ENCODE data around the gene UBA52. TPM values are rescaled to one million over a fixed set of nuclear protein-coding genes. Genes with fewer than 3 reads are reported as not detected.
"Not testable (repeated sequence)": the region's sequence is repeated elsewhere in the genome, so short reads cannot be mapped to it uniquely, and the experiment has no call there.

Gene UBA52
- polyA plus RNA-seq (ENCODE audit: insufficient read length in 3 of 3), result 100 to 1,000 TPM; 738 to 924 (median 787) TPM
- long read RNA-seq, donor 1, transcript UBA52-209 (4 exons, 514 nt), result minor isoform, 179 of 794 reads
- long read RNA-seq, donor 1, transcript UBA52-202 (5 exons, 2,845 nt), result minor isoform, 231 of 794 reads
- long read RNA-seq, donor 1, transcript UBA52-201 (5 exons, 572 nt), result major isoform, 253 of 794 reads
- long read RNA-seq, donor 1, partial matches to known transcripts, result 60 of 794 reads
- long read RNA-seq, donor 1, other reads (novel, unspliced or antisense), result 65 of 794 reads
- long read RNA-seq, donor 2, transcript UBA52-202 (5 exons, 2,845 nt), result minor isoform, 157 of 832 reads
- long read RNA-seq, donor 2, transcript UBA52-201 (5 exons, 572 nt), result major isoform, 344 of 832 reads
- long read RNA-seq, donor 2, transcript UBA52-209 (4 exons, 514 nt), result minor isoform, 181 of 832 reads
- long read RNA-seq, donor 2, partial matches to known transcripts, result 76 of 832 reads
- long read RNA-seq, donor 2, other reads (novel, unspliced or antisense), result 68 of 832 reads
- long read RNA-seq, donor 3, transcript UBA52-206 (3 exons, 508 nt), result minor isoform, 7 of 742 reads
- long read RNA-seq, donor 3, transcript UBA52-209 (4 exons, 514 nt), result minor isoform, 174 of 742 reads
- long read RNA-seq, donor 3, transcript UBA52-201 (5 exons, 572 nt), result major isoform, 288 of 742 reads
- long read RNA-seq, donor 3, transcript UBA52-202 (5 exons, 2,845 nt), result minor isoform, 149 of 742 reads
- long read RNA-seq, donor 3, partial matches to known transcripts, result 77 of 742 reads
- long read RNA-seq, donor 3, other reads (novel, unspliced or antisense), result 41 of 742 reads
- long read RNA-seq, donor 4, transcript UBA52-209 (4 exons, 514 nt), result minor isoform, 226 of 961 reads
- long read RNA-seq, donor 4, transcript UBA52-201 (5 exons, 572 nt), result major isoform, 359 of 961 reads
- long read RNA-seq, donor 4, transcript UBA52-206 (3 exons, 508 nt), result minor isoform, 6 of 961 reads
- long read RNA-seq, donor 4, transcript UBA52-202 (5 exons, 2,845 nt), result minor isoform, 196 of 961 reads
- long read RNA-seq, donor 4, partial matches to known transcripts, result 62 of 961 reads
- long read RNA-seq, donor 4, other reads (novel, unspliced or antisense), result 108 of 961 reads
- long read RNA-seq, donor 5, transcript UBA52-202 (5 exons, 2,845 nt), result minor isoform, 96 of 542 reads
- long read RNA-seq, donor 5, transcript UBA52-209 (4 exons, 514 nt), result minor isoform, 118 of 542 reads
- long read RNA-seq, donor 5, transcript UBA52-201 (5 exons, 572 nt), result major isoform, 222 of 542 reads
- long read RNA-seq, donor 5, partial matches to known transcripts, result 57 of 542 reads
- long read RNA-seq, donor 5, other reads (novel, unspliced or antisense), result 43 of 542 reads
- long read RNA-seq, donor 6, transcript UBA52-201 (5 exons, 572 nt), result major isoform, 167 of 524 reads
- long read RNA-seq, donor 6, transcript UBA52-202 (5 exons, 2,845 nt), result minor isoform, 119 of 524 reads
- long read RNA-seq, donor 6, transcript UBA52-209 (4 exons, 514 nt), result minor isoform, 132 of 524 reads
- long read RNA-seq, donor 6, partial matches to known transcripts, result 56 of 524 reads
- long read RNA-seq, donor 6, other reads (novel, unspliced or antisense), result 45 of 524 reads
- long read RNA-seq, donor 7, transcript UBA52-202 (5 exons, 2,845 nt), result minor isoform, 187 of 988 reads
- long read RNA-seq, donor 7, transcript UBA52-209 (4 exons, 514 nt), result minor isoform, 250 of 988 reads
- long read RNA-seq, donor 7, transcript UBA52-201 (5 exons, 572 nt), result major isoform, 340 of 988 reads
- long read RNA-seq, donor 7, transcript UBA52-206 (3 exons, 508 nt), result minor isoform, 7 of 988 reads
- long read RNA-seq, donor 7, partial matches to known transcripts, result 114 of 988 reads
- long read RNA-seq, donor 7, other reads (novel, unspliced or antisense), result 81 of 988 reads
- long read RNA-seq, donor 8, transcript UBA52-202 (5 exons, 2,845 nt), result minor isoform, 83 of 382 reads
- long read RNA-seq, donor 8, transcript UBA52-209 (4 exons, 514 nt), result minor isoform, 71 of 382 reads
- long read RNA-seq, donor 8, transcript UBA52-201 (5 exons, 572 nt), result major isoform, 156 of 382 reads
- long read RNA-seq, donor 8, partial matches to known transcripts, result 35 of 382 reads
- long read RNA-seq, donor 8, other reads (novel, unspliced or antisense), result 30 of 382 reads
- long read RNA-seq, donor 9, transcript UBA52-202 (5 exons, 2,845 nt), result minor isoform, 167 of 890 reads
- long read RNA-seq, donor 9, transcript UBA52-201 (5 exons, 572 nt), result major isoform, 336 of 890 reads
- long read RNA-seq, donor 9, transcript UBA52-209 (4 exons, 514 nt), result minor isoform, 229 of 890 reads
- long read RNA-seq, donor 9, partial matches to known transcripts, result 92 of 890 reads
- long read RNA-seq, donor 9, other reads (novel, unspliced or antisense), result 54 of 890 reads
- long read RNA-seq, donor 10, transcript UBA52-201 (5 exons, 572 nt), result major isoform, 241 of 614 reads
- long read RNA-seq, donor 10, transcript UBA52-209 (4 exons, 514 nt), result minor isoform, 128 of 614 reads
- long read RNA-seq, donor 10, transcript UBA52-202 (5 exons, 2,845 nt), result minor isoform, 127 of 614 reads
- long read RNA-seq, donor 10, partial matches to known transcripts, result 75 of 614 reads
- long read RNA-seq, donor 10, other reads (novel, unspliced or antisense), result 37 of 614 reads
- long read RNA-seq, donor 11, transcript UBA52-209 (4 exons, 514 nt), result minor isoform, 132 of 573 reads
- long read RNA-seq, donor 11, transcript UBA52-202 (5 exons, 2,845 nt), result minor isoform, 109 of 573 reads
- long read RNA-seq, donor 11, transcript UBA52-201 (5 exons, 572 nt), result major isoform, 223 of 573 reads
- long read RNA-seq, donor 11, partial matches to known transcripts, result 64 of 573 reads
- long read RNA-seq, donor 11, other reads (novel, unspliced or antisense), result 40 of 573 reads
- long read RNA-seq, donor 12, transcript UBA52-201 (5 exons, 572 nt), result major isoform, 399 of 957 reads
- long read RNA-seq, donor 12, transcript UBA52-202 (5 exons, 2,845 nt), result minor isoform, 207 of 957 reads
- long read RNA-seq, donor 12, transcript UBA52-209 (4 exons, 514 nt), result minor isoform, 215 of 957 reads
- long read RNA-seq, donor 12, partial matches to known transcripts, result 70 of 957 reads
- long read RNA-seq, donor 12, other reads (novel, unspliced or antisense), result 59 of 957 reads
- long read RNA-seq, donor 13, transcript UBA52-209 (4 exons, 514 nt), result minor isoform, 98 of 507 reads
- long read RNA-seq, donor 13, transcript UBA52-202 (5 exons, 2,845 nt), result minor isoform, 109 of 507 reads
- long read RNA-seq, donor 13, transcript UBA52-201 (5 exons, 572 nt), result major isoform, 197 of 507 reads
- long read RNA-seq, donor 13, partial matches to known transcripts, result 58 of 507 reads
- long read RNA-seq, donor 13, other reads (novel, unspliced or antisense), result 40 of 507 reads
- long read RNA-seq, donor 14, result 0 reads
- long read RNA-seq, donor 15, result 0 reads
- long read RNA-seq, donor 16, transcript UBA52-202 (5 exons, 2,845 nt), result minor isoform, 155 of 942 reads
- long read RNA-seq, donor 16, transcript UBA52-209 (4 exons, 514 nt), result minor isoform, 222 of 942 reads
- long read RNA-seq, donor 16, transcript UBA52-206 (3 exons, 508 nt), result minor isoform, 5 of 942 reads
- long read RNA-seq, donor 16, transcript UBA52-201 (5 exons, 572 nt), result major isoform, 392 of 942 reads
- long read RNA-seq, donor 16, partial matches to known transcripts, result 90 of 942 reads
- long read RNA-seq, donor 16, other reads (novel, unspliced or antisense), result 72 of 942 reads

DNA sequence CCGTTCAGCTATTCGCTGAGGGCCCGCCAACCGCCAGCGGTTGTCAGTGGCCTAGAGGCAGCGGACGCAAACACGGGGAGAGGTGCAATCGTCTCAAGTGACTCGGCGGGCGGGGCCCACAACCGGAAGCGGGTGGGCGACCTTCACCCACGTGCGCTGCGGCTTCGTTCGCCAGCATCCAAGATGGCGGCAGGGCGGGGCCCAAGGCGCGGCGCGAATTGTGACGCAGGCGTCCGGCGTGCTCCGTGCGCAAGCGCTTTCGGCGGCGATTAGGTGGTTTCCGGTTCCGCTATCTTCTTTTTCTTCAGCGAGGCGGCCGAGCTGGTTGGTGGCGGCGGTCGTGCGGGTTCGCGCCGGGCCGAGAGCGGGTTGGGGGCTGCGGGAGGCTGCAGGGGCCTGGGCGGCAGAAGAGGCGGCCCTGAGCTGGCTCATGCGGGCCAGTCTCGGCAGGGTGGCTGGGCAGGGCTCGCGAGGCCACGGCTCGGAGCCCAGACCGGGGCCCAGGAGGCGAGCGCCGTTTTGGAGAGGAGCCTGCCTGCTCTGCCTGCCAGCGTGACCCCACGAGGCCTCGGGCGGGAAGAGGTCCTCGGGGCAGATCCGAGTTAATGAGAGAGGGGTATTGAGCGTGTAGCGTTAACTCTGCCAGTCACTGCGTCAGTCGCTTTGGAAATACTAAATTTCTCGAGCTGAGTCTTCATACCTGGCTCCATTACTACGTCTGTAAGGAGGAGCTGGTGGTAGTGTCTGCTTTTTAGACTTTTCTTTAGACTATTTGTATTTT, at the start of gene UBA52:
UBA52 (plus strand) TSS at position 294 of the 781 bp plus-strand sequence. CDS start 1,444 bp downstream, outside the sequence.
- DNase-seq, result peak; percentile 97

GRCh38 chr19:18522124-18522861, 49.4 kb upstream of the UBA52 start:
- peak; percentile 100 for DNase-seq

- not testable (repeated sequence) for DNase-seq
Observed at GRCh38 chr19:18522862-18523440, 48.7 kb upstream of the UBA52 start.

GRCh38 chr19:18523841-18524240, 47.8 kb upstream of the UBA52 start:
- no peak for DNase-seq

- no peak for DNase-seq
Observed at GRCh38 chr19:18526316-18526715, 45.3 kb upstream of the UBA52 start.

DNA sequence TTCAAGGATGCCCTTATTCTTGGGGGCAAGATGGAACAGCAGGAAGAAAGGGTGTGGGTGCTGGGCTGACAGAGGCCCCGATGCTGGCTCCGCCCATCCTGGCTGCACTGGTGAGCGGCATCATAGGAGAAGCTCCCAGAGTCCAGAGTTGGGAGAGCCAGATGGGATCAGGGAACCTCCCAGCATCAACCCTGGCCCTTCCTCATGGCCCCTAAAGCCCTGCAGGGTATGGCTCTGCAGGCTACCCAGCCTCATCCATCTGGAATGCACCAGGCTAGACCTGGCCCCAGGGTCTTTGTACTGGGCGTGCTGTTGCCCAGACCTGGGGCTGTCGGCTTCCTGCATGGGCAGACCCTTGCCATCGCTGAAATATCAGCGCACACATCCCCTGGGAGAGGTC, 41.9 kb upstream of the UBA52 start:
- no peak for DNase-seq

- no peak for DNase-seq
Observed at GRCh38 chr19:18531485-18531884, 40.2 kb upstream of the UBA52 start.

DNA sequence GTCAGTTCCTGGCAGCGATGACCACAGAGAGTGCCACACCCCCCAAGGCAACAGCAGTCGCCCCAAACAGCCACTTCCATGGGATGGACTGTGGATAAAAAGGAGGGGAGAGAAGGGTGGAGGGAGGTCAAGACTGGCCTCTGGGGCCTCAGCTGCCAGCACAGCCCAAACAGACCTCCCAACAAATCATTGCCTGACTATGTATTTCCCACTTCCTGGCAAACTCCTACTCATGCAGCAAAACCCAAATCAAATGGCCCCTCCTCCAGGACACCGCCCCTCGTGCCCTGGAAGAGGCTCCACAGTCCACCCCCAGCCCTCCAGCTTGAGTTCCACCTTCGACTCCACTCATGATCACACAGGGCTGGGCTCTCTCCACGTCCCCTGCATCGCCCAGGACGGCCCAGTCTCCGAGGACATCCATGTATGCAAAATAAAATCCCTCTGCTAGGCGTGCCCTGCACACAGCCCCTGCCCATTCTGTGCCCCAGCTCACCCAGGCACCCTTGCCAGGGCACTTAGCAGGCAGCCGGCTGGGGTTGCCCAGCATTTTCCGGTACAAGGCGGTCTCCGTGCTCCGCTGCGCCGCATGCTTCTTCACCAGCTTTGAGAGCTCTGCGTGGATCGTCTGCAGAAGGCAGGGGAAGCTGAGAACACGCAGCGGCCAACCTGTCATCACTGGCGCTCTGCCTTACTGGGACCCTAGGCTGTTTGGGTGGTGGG, 39.3 kb upstream of the UBA52 start:
- DNase-seq, result no peak

DNA sequence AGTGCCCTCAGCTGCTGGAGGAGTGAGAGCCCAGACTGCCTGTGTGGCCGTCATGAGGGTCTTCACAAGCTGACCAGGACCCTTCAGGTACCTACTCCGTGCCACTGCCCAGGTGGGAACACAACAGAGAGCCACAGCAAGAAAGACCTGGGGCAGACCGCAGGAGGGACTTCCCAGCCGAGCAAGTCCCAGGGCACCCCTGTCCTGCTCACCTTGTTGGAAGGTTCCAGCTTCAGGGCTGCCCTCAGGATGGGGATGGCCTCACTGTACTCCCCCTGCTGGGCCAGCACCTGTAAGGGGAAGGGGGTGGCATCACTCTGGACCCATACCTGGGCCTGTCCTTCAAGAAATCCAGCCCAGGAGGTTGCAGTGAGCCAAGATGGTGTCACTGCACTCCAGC, 38.6 kb upstream of the UBA52 start:
- no peak for DNase-seq

DNA sequence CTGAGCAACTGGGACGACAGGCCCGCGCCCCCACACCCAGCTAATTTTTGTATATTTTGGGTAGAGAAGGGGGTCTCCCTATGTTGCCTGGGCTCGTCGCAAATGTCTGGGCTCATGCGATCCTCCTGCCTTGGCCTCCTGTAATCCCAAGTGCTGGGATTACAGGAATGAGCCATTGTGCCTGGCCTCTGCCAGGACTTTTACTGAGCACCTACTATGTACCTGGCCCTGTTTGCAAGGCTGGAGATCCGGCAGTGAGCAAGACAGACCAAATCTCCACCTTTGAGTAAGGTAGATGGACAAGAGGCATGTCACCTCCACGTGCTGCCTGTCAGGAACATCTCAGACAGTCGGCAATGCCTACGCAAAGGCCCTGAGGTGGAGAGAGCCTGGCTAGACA, 35.2 kb upstream of the UBA52 start:
- no peak for DNase-seq

DNA sequence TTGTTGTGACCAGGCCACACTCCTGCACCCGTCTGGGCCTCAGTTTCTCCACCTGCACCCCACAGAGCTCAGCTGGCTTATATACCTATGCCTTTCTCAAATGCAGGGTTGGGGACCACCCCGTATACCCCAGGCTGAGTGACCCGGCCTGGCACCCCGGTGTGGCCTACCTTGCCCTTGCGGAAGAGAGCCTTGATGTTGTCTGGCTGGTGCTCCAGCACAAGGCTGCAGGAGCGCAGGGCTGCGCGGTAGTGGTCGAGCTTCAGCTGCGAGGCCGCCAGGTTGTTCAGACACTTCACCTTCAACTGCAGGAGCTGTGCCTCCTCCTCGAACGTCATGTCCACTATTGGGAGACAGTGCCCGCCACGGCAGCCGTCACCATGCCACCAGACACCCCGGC, 34.2 kb upstream of the UBA52 start:
- no peak for DNase-seq

GRCh38 chr19:18538115-18538514, 33.5 kb upstream of the UBA52 start:
- no peak for DNase-seq

- DNase-seq, result no peak
Observed at GRCh38 chr19:18539372-18539771, 32.3 kb upstream of the UBA52 start.

- DNase-seq, result not testable (repeated sequence)
Observed at GRCh38 chr19:18540200-18540599, 31.5 kb upstream of the UBA52 start.
